Upper lobe of right lung (tissue), 1 donor: Measurements from ENCODE around the gene UGT1A10. TPM values are rescaled to one million over a fixed set of nuclear protein-coding genes. Genes with fewer than 3 reads are reported as not detected.

Experiments
- ATAC-seq: fragments of 200-7000 bp; cut with Tn5 transposase; one replicate; pipeline ENCODE4 v1.9.1; 2020; ENCODE audit warnings: mild to moderate bottlenecking, moderate library complexity
- DNase-seq: peaks from one replicate; pipeline ENCODE4 v3.0.0-alpha.2; 2020
- H3K27ac ChIP-seq: fragments of 200-600 bp; one replicate; pipeline ENCODE4 v1.8.0; 2022
- H3K27me3 ChIP-seq: fragments of 200-600 bp; one replicate; pipeline ENCODE4 v1.8.0; 2022; ENCODE audit warnings: mild to moderate bottlenecking
- H3K36me3 ChIP-seq: fragments of 200-600 bp; one replicate; pipeline ENCODE4 v1.8.0; 2022
- H3K4me1 ChIP-seq: fragments of 200-600 bp; one replicate; pipeline ENCODE4 v1.8.0; 2022
- H3K4me3 ChIP-seq: fragments of 200-600 bp; one replicate; pipeline ENCODE4 v1.8.0; 2022; ENCODE audit warnings: mild to moderate bottlenecking
- H3K9me3 ChIP-seq: fragments of 200-600 bp; one replicate; pipeline ENCODE4 v1.8.0; 2022
- CTCF ChIP-seq: fragments of 200-600 bp; IDR thresholded peaks from one replicate; pipeline ENCODE4 v1.8.0; 2022; ENCODE audit warnings: antibody characterized with exemption
- intact Hi-C: fragments of 100-400 bp; cut with DNase I; formaldehyde crosslinking; loops from one replicate; pipeline ENCODE4 v1.11.0; 2022
- total RNA-seq: library from RNA; stranded (reverse); fragmentation: NEBNext Ultra II Directional; extraction: Animal tissue kit (Norgen Biotek cat#: 25700); gene quantifications from one replicate; pipeline ENCODE4 v1.2.1, GENCODE V29; 2021
- donor health status: DM: no; HTN: yes; CAD: no; lungs with severe emphysema.

Gene UGT1A10
- total RNA-seq, 1 donor from 2014 or later: not detected

GRCh38 chr2:233793465-233794127 lies 157.3 kb downstream of the UGT1A10 start:
- DNase-seq: peak; percentile 50
- intact Hi-C loops: no loop called here

GRCh38 chr2:233794128-233794658 lies 157.9 kb downstream of the UGT1A10 start:
- H3K27ac ChIP-seq: no peak overlapping the region
- no peaks in the 10 kb centered on the region for H3K9me3 ChIP-seq
- peak; percentile 47 for DNase-seq
- ATAC-seq: no peak
- no peak overlapping the region for H3K4me3 ChIP-seq
- intact Hi-C loops: no loop called here
- no peaks in the 10 kb centered on the region for H3K36me3 ChIP-seq
- no peaks in the 10 kb centered on the region for H3K27me3 ChIP-seq
- no peaks in the 10 kb centered on the region for H3K4me1 ChIP-seq
- TF ChIP-seq CTCF: no peak

More at GRCh38 chr2:233793465-233794127, 157.3 kb downstream of the UGT1A10 start:
- H3K4me3 ChIP-seq: no peak overlapping the region
- TF ChIP-seq CTCF: no peak
- no peaks in the 10 kb centered on the region for H3K4me1 ChIP-seq
- H3K27me3 ChIP-seq: no peaks in the 10 kb centered on the region
- ATAC-seq: peak; percentile 14
- H3K36me3 ChIP-seq: no peaks in the 10 kb centered on the region
- no peak overlapping the region for H3K27ac ChIP-seq
- no peaks in the 10 kb centered on the region for H3K9me3 ChIP-seq

GRCh38 chr2:233795735-233796171 lies 159.5 kb downstream of the UGT1A10 start:
- no peak for ATAC-seq
- H3K36me3 ChIP-seq: no peaks in the 10 kb centered on the region
- no peaks in the 10 kb centered on the region for H3K4me1 ChIP-seq
- H3K27me3 ChIP-seq: no peaks in the 10 kb centered on the region
- no peaks in the 10 kb centered on the region for H3K9me3 ChIP-seq
- no peak for TF ChIP-seq CTCF
- DNase-seq: peak; percentile 54
- H3K27ac ChIP-seq: no peak overlapping the region
- intact Hi-C loops: no loop called here
- H3K4me3 ChIP-seq: no peak overlapping the region

GRCh38 chr2:233796254-233796653 lies 160.0 kb downstream of the UGT1A10 start:
- Histone ChIP-seq H3K4me3 (no peak overlapping the region), H3K4me1 (no peaks in the 10 kb centered on the region), H3K36me3 (no peaks in the 10 kb centered on the region), H3K27ac (no peak overlapping the region), H3K27me3 (no peaks in the 10 kb centered on the region), H3K9me3 (no peaks in the 10 kb centered on the region)
- TF ChIP-seq CTCF: no peak
- no peak for ATAC-seq
- DNase-seq: no peak
- intact Hi-C loops: no loop called here

- H3K36me3 ChIP-seq: no peaks in the 10 kb centered on the region
- DNase-seq: peak; percentile 49
Measured at GRCh38 chr2:233798335-233799086, 162.3 kb downstream of the UGT1A10 start.

More at GRCh38 chr2:233798335-233799086, 162.3 kb downstream of the UGT1A10 start:
- no peak for ATAC-seq
- H3K27me3 ChIP-seq: no peaks in the 10 kb centered on the region
- H3K27ac ChIP-seq: no peak overlapping the region
- intact Hi-C loops: no loop called here
- no peaks in the 10 kb centered on the region for H3K9me3 ChIP-seq
- H3K4me3 ChIP-seq: no peak overlapping the region
- TF ChIP-seq CTCF: no peak
- no peaks in the 10 kb centered on the region for H3K4me1 ChIP-seq
